ENCODE measurements around the gene ANKRA2. TPM values are rescaled to one million over a fixed set of nuclear protein-coding genes. Genes with fewer than 3 reads are reported as not detected.

ANKRA2 gene
- 10 to 100 TPM; 20.6 to 32.0 (median 24.4) TPM for total RNA-seq
- polyA plus RNA-seq = 10 to 100 TPM; 23.8 to 35.1 (median 25.6) TPM
- long read RNA-seq, donor 1, transcript ANKRA2-205 (2 exons, 573 nt) = major isoform, 19 of 35 reads
- long read RNA-seq, donor 1, partial matches to known transcripts = 6 of 35 reads
- long read RNA-seq, donor 1, other reads (novel, unspliced or antisense) = 0 of 35 reads
- long read RNA-seq, donor 2, transcript ANKRA2-205 (2 exons, 573 nt) = major isoform, 10 of 17 reads
- long read RNA-seq, donor 2, partial matches to known transcripts = 0 of 17 reads
- long read RNA-seq, donor 2, other reads (novel, unspliced or antisense) = 0 of 17 reads

GRCh38 chr5:73565139-73565968, at the start of gene ANKRA2, which contains the start of gene UTP15:
Gene ANKRA2 (minus strand): TSS chr5:73565639. CDS start chr5:73562881, 2,758 bp downstream.
Gene UTP15 (plus strand): TSS chr5:73565743. CDS start chr5:73567345, 1,602 bp downstream.
- peaks cover 20 to 68% (median 50%) of the 10 kb centered on the region in 6 donors for H3K4me1 ChIP-seq
- peaks cover 3 to 53% (median 22%) of the 10 kb centered on the region in 6 donors for H3K36me3 ChIP-seq
- TF ChIP-seq CTCF (IDR thresholded peaks at IDR 0.05 in 8 of 11, conservative IDR thresholded peaks at IDR 0.05 in 3 of 11) (peak in 2 of 11 experiments; percentile 27 to 36), POLR2AphosphoS5 (IDR thresholded peaks at IDR 0.05) (peak; percentile 92 to 96 (median 94)), POLR2A (IDR thresholded peaks at IDR 0.05) (peak in 1 of 3 donors; percentile 11)
- H3K27me3 ChIP-seq (replicated peaks in 1 of 7) = no peaks in the 10 kb centered on the region
- 0 to 1% (median 0%) methylated on average over 45 to 62 of the region's 62 CpGs for WGBS, 5 donors
- intact Hi-C loops (cut with DNase I; ENCODE audit: low total_unique reads) = no loop called here
- peak within 1 kb of the TSS; percentile 89 to 98 (median 96) for H3K27ac ChIP-seq
- DNase-seq = peak; percentile 100
- H3K4me3 ChIP-seq = peak within 1 kb of the TSS; percentile 61 to 96 (median 82)
- no peaks in the 10 kb centered on the region for H3K9me3 ChIP-seq

- Histone ChIP-seq H3K27me3 (replicated peaks in 1 of 7) (peaks cover 0 to 14% (median 0%) of the 10 kb centered on the region in 7 donors), H3K4me3 (no peak overlapping the region), H3K27ac (no peak overlapping the region), H3K36me3 (no peaks in the 10 kb centered on the region), H3K9me3 (no peaks in the 10 kb centered on the region), H3K4me1 (no peaks in the 10 kb centered on the region)
- no peak for DNase-seq
- TF ChIP-seq CTCF (IDR thresholded peaks at IDR 0.05 in 8 of 11, conservative IDR thresholded peaks at IDR 0.05 in 3 of 11) (no peak), POLR2A (IDR thresholded peaks at IDR 0.05) (no peak)
- intact Hi-C loops (cut with DNase I; ENCODE audit: low total_unique reads) = no loop called here
- WGBS, 5 donors = 77 to 95% (median 94%) methylated on average over 2 of the region's 2 CpGs
These were observed 49.6 kb upstream of the ANKRA2 start for GRCh38 chr5:73615085-73615484.

GRCh38 chr5:73612799-73613198, 47.4 kb upstream of the ANKRA2 start:
- intact Hi-C loops (cut with DNase I; ENCODE audit: low total_unique reads) = no loop called here
- no peaks in the 10 kb centered on the region for H3K36me3 ChIP-seq
- no peak overlapping the region for H3K27ac ChIP-seq
- 86 to 92% (median 87%) methylated on average over 3 of the region's 3 CpGs for WGBS, 5 donors
- no peaks in the 10 kb centered on the region for H3K9me3 ChIP-seq
- H3K27me3 ChIP-seq (replicated peaks in 1 of 7) = peaks cover 0 to 14% (median 0%) of the 10 kb centered on the region in 7 donors
- H3K4me3 ChIP-seq = no peak overlapping the region
- no peak for DNase-seq
- TF ChIP-seq POLR2AphosphoS5 (IDR thresholded peaks at IDR 0.05) = no peak
- TF ChIP-seq CTCF (IDR thresholded peaks at IDR 0.05 in 8 of 11, conservative IDR thresholded peaks at IDR 0.05 in 3 of 11) = no peak
- no peak for TF ChIP-seq POLR2A (IDR thresholded peaks at IDR 0.05)
- no peaks in the 10 kb centered on the region for H3K4me1 ChIP-seq

GRCh38 chr5:73607228-73607627, 41.8 kb upstream of the ANKRA2 start:
- no peaks in the 10 kb centered on the region for H3K36me3 ChIP-seq
- intact Hi-C loops (cut with DNase I; ENCODE audit: low total_unique reads) = no loop called here
- no peaks in the 10 kb centered on the region for H3K4me1 ChIP-seq
- TF ChIP-seq POLR2AphosphoS5 (IDR thresholded peaks at IDR 0.05) = no peak
- TF ChIP-seq CTCF (IDR thresholded peaks at IDR 0.05 in 8 of 11, conservative IDR thresholded peaks at IDR 0.05 in 3 of 11) = no peak
- no peak for TF ChIP-seq POLR2A (IDR thresholded peaks at IDR 0.05)
- H3K9me3 ChIP-seq = peaks cover 0 to 3% (median 2%) of the 10 kb centered on the region in 8 donors
- H3K27ac ChIP-seq = no peak overlapping the region
- no peak for DNase-seq
- H3K4me3 ChIP-seq = no peak overlapping the region
- H3K27me3 ChIP-seq (replicated peaks in 1 of 7) = peaks cover 0 to 14% (median 0%) of the 10 kb centered on the region in 7 donors

Data from spleen (tissue), 13 donors.